Measurements from ENCODE around the gene TFEB. TPM values are rescaled to one million over a fixed set of nuclear protein-coding genes. Genes with fewer than 3 reads are reported as not detected.

The TFEB gene
- polyA plus RNA-seq, 1 experiment: 3.9 TPM

DNA sequence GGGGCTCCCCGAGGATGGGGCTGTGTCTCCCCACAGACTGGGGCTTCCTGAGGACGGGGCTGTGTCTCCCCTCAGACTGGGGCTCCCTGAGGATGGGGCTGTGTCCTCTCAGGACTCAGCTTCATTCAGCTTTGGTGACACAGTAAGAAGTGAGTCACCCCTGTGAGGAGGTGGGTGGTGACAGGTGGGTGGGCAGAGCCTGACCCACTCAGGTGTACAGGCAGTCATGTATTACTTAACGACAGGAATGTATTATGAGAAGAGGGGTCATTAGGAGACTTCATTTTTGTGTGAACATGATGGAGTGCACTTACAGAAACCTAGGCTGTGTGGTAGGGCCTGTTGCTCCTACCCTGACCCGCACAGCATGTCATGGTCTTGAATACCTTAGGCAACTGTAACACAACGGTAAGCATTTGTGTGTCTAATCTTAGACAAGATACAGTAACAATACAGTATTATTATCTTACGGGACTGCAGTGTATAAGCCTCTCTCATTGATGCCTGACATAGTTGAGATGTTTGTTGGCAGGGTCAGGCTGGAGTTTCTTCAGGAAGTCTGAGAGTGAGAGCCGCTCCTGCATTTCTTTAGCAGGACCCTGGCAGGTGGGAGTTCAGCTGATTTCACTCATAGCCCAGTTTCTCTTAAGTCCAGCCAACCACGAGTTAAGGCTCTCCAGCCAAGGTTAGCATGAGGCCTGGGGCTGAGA is 22.7 kb upstream of the TFEB start:
- DNase-seq (ENCODE audit: low read depth, low spot score): no peak
- Histone ChIP-seq H3K27me3 (ENCODE audit: control insufficient read depth, insufficient read depth, low read length) (peaks cover 24% of the 10 kb centered on the region), H3K9me3 (ENCODE audit: control insufficient read depth, insufficient read depth, low read length) (no peaks in the 10 kb centered on the region), H3K27ac (ENCODE audit: low read depth, low read length) (no peak overlapping the region), H3K4me3 (ENCODE audit: low read depth, low read length) (no peak overlapping the region)
- TF ChIP-seq, protein P1, sequence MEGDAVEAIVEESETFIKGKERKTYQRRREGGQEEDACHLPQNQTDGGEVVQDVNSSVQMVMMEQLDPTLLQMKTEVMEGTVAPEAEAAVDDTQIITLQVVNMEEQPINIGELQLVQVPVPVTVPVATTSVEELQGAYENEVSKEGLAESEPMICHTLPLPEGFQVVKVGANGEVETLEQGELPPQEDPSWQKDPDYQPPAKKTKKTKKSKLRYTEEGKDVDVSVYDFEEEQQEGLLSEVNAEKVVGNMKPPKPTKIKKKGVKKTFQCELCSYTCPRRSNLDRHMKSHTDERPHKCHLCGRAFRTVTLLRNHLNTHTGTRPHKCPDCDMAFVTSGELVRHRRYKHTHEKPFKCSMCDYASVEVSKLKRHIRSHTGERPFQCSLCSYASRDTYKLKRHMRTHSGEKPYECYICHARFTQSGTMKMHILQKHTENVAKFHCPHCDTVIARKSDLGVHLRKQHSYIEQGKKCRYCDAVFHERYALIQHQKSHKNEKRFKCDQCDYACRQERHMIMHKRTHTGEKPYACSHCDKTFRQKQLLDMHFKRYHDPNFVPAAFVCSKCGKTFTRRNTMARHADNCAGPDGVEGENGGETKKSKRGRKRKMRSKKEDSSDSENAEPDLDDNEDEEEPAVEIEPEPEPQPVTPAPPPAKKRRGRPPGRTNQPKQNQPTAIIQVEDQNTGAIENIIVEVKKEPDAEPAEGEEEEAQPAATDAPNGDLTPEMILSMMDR (IDR thresholded peaks at IDR 0.05; ENCODE audit: low read depth, low read length): no peak
- ChIA-PET POLR2A (no interaction called here), CTCF (no interaction called here)

- ChIA-PET POLR2A (no interaction called here), CTCF (no interaction called here)
- peaks cover 25% of the 10 kb centered on the region for H3K27me3 ChIP-seq (ENCODE audit: control insufficient read depth, insufficient read depth, low read length)
- TF ChIP-seq, protein P1 (IDR thresholded peaks at IDR 0.05; ENCODE audit: low read depth, low read length): no peak
- no peak overlapping the region for H3K4me3 ChIP-seq (ENCODE audit: low read depth, low read length)
- no peaks in the 10 kb centered on the region for H3K9me3 ChIP-seq (ENCODE audit: control insufficient read depth, insufficient read depth, low read length)
- DNase-seq (ENCODE audit: low read depth, low spot score): no peak
- H3K27ac ChIP-seq (ENCODE audit: low read depth, low read length): no peak overlapping the region
Observed at GRCh38 chr6:41757271-41757670, 21.9 kb upstream of the TFEB start.

DNA sequence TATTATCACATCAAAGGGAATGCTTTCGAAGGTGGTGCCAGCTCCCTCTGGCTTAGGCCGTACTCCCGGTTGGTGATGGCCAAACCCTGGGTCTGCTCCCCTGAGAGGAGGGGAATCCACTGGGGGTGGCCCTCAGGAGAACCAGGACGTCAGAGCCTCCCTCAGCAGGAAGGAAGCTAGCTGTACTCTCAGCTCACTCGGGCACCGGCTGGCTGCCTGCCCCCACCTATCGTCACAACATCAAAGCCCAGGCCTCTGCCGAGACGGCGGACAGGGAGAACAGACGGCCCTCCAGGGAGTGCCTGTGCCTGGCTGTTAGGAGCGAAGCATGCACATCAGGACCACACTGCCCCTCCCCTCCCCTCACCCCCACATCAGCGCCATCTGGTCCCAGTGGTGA is 20.9 kb upstream of the TFEB start:
- TF ChIP-seq, protein P1 (IDR thresholded peaks at IDR 0.05; ENCODE audit: low read depth, low read length): no peak
- no peak overlapping the region for H3K4me3 ChIP-seq (ENCODE audit: low read depth, low read length)
- H3K9me3 ChIP-seq (ENCODE audit: control insufficient read depth, insufficient read depth, low read length): no peaks in the 10 kb centered on the region
- DNase-seq (ENCODE audit: low read depth, low spot score): no peak
- peaks cover 25% of the 10 kb centered on the region for H3K27me3 ChIP-seq (ENCODE audit: control insufficient read depth, insufficient read depth, low read length)
- POLR2A ChIA-PET: no interaction called here
- H3K27ac ChIP-seq (ENCODE audit: low read depth, low read length): no peak overlapping the region
- CTCF ChIA-PET: interaction anchor here (0.8 kb wide), 1 partner anchor 73 kb away, joined by 3 read pairs; no protein-coding TSS in a partner anchor

DNA sequence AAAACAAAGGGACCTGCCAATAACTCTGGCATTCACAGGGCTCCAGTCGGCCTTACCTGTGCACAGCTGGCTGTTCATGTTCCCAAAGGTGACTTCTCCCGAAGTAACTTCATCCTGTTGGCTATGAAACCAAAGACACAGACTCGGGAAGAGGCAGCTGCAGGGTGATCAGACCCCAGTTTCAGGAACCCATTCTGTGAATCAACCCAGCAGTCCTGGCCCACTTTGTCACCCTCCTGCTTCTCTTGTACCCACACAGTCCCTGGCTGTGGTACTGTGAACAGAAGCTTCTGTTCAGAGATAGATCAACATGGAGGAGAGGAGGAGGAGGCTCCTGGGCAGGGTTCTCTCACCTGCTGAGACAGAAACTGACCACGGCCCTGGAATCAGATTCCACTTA is 20.5 kb upstream of the TFEB start:
- ChIA-PET CTCF (interaction anchor here (0.8 kb wide), 1 partner anchor 72 kb away, joined by 3 read pairs; no protein-coding TSS in a partner anchor), POLR2A (no interaction called here)
- Histone ChIP-seq H3K27ac (ENCODE audit: low read depth, low read length) (no peak overlapping the region), H3K4me3 (ENCODE audit: low read depth, low read length) (no peak overlapping the region), H3K27me3 (ENCODE audit: control insufficient read depth, insufficient read depth, low read length) (peaks cover 29% of the 10 kb centered on the region), H3K9me3 (ENCODE audit: control insufficient read depth, insufficient read depth, low read length) (no peaks in the 10 kb centered on the region)
- DNase-seq (ENCODE audit: low read depth, low spot score): no peak
- TF ChIP-seq, protein P1 (IDR thresholded peaks at IDR 0.05; ENCODE audit: low read depth, low read length): no peak

DNA sequence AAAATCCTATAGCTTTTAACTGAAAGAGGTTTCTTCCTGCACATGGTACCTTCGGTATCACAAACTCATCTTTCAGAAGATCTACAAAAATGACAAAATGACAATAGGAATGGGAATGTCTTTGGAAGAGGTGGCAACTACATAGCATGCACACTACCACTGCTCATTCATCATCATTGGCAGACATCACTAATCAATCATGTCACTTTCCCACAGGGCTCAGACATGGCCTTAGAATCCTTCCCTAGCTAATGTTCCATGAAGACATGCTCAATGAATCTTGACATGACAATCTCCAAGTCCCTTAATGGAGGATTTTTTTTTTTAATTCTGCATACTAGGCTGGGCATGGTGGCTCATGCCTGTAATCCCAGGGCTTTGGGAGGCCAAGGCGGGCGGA is 15.0 kb upstream of the TFEB start:
- DNase-seq (ENCODE audit: low read depth, low spot score): no peak
- TF ChIP-seq, protein P1 (IDR thresholded peaks at IDR 0.05; ENCODE audit: low read depth, low read length): no peak
- CTCF ChIA-PET: interaction anchor here (1.0 kb wide), 1 partner anchor 14 kb away, joined by 5 read pairs; the partner anchor contains the start of gene TFEB
- Histone ChIP-seq H3K27ac (ENCODE audit: low read depth, low read length) (no peak overlapping the region), H3K4me3 (ENCODE audit: low read depth, low read length) (no peak overlapping the region), H3K9me3 (ENCODE audit: control insufficient read depth, insufficient read depth, low read length) (no peaks in the 10 kb centered on the region), H3K27me3 (ENCODE audit: control insufficient read depth, insufficient read depth, low read length) (peaks cover 32% of the 10 kb centered on the region)
- POLR2A ChIA-PET: no interaction called here
